Liver (tissue), 3 donors: ENCODE data around the gene TACSTD2.

Source experiments
- TAF1 ChIP-seq: conservative IDR thresholded peaks from 2 replicates; pipeline ENCODE4 v1.6.1; 2016; ENCODE audit warnings: antibody characterized with exemption, mild to moderate bottlenecking
- TF ChIP-seq, protein P1 (sequence below): fragments of 150-350 bp; IDR thresholded peaks from 2 replicates; pipeline ENCODE4 v1.5.1; 2017; ENCODE audit warnings: improper control_type of control experiment, low read depth, low read length; ENCODE audit not compliant: missing input control
- donor health status: healthy.
- donor health status: healthy.

DNA sequence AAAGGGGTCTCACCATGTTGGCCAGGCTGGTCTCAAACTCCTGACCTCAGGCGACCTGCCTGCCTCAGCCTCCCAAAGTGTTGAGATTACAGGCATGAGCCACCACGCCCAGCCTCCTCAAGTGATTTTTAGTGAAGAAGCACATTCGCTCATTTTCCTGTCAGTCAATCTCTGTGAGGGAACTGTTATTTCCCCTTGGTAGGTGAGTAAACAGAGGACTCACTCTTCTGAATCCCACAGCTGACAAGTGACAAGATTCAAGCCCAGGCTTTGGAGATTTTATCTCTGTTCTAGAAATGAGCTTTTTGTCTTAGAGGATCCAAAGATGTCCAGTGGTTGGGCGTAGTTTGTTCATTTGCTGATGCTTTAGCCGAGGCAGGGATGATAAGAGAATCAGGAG, 43.9 kb upstream of the TACSTD2 start:
- TF ChIP-seq, protein P1, sequence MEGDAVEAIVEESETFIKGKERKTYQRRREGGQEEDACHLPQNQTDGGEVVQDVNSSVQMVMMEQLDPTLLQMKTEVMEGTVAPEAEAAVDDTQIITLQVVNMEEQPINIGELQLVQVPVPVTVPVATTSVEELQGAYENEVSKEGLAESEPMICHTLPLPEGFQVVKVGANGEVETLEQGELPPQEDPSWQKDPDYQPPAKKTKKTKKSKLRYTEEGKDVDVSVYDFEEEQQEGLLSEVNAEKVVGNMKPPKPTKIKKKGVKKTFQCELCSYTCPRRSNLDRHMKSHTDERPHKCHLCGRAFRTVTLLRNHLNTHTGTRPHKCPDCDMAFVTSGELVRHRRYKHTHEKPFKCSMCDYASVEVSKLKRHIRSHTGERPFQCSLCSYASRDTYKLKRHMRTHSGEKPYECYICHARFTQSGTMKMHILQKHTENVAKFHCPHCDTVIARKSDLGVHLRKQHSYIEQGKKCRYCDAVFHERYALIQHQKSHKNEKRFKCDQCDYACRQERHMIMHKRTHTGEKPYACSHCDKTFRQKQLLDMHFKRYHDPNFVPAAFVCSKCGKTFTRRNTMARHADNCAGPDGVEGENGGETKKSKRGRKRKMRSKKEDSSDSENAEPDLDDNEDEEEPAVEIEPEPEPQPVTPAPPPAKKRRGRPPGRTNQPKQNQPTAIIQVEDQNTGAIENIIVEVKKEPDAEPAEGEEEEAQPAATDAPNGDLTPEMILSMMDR, result no peak
- no peak for TF ChIP-seq TAF1
